ENCODE results near the gene XXYLT1.

XXYLT1 gene

DNA sequence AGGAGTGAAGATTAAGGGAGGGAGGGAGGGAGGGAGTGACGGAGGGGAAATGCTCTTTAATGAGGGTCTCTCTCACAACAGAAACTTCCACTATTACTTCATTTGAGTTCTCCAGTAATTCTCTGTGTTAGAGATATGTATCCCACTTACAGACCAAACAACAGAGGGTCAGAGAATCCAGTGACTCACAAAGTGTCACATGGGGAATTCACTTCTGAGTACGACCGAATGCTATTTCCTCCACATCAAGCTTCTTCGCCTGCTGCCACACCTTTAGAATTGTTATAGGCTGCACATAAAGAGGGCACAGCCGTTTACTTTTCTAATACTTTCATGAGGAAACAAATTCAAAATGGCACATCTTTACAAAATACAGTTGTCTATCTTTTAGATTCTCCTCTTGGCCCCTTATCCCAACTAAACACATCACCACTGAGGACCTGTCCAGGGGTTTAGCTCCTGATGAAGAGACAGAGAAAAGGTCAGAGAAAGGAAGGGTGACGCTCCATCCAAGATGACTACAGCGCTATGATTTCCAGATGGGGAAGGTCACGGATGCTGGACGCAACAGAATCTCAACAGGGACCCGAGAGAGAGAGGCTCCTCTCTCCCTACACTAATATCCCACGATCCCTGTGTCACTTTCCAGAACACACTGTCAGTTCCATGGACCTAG is 119.0 kb downstream of the XXYLT1 start:
- DNase-seq (ENCODE audit: low read depth, low spot score) = no peak

GRCh38 chr3:195151402-195151801 is 119.6 kb downstream of the XXYLT1 start:
- no peak for DNase-seq (ENCODE audit: low read depth, low spot score)

DNA sequence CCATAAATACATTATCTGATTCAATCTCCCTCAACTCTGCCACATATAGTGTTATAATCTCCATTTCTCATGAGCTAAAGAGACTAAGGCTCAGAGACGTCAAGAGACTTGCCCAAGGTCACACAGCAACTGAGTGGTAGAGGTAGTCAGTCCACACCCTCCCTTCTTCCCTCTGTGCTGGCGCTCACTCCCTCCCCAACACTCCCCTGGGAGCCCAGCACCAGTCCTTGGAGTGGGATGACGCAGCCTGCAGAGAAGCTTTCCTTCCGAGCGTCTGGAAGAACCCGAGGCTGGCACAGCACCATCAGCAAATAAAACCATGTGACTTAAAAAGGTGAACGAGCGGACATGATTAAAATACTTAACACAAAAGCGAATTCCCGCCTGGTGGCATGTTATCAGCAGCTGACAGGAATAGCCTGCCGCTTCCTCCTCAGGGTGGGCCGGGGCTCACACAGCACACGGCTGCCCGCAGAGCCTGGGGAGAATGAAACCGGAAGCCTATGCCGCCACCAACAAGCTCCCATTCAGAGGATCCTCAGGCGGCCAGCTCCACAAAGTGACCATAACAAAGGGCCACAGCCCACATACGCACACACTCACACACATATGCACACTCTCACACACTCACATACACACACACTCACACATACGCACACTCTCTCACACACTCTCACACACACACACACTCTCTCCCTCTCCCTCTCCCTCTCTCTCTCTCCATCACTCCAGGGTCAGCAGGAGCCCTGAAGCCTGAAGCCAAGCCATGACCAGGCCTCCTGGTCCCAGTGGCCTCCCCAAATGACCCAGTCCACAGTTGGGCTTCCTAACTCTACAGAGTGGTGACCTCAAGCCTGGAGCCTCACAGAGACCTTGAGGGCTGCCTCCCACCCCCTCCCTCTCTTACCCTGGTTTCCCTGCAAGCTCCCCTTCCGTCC is 120.5 kb downstream of the XXYLT1 start:
- DNase-seq (ENCODE audit: low read depth, low spot score) = no peak

DNA sequence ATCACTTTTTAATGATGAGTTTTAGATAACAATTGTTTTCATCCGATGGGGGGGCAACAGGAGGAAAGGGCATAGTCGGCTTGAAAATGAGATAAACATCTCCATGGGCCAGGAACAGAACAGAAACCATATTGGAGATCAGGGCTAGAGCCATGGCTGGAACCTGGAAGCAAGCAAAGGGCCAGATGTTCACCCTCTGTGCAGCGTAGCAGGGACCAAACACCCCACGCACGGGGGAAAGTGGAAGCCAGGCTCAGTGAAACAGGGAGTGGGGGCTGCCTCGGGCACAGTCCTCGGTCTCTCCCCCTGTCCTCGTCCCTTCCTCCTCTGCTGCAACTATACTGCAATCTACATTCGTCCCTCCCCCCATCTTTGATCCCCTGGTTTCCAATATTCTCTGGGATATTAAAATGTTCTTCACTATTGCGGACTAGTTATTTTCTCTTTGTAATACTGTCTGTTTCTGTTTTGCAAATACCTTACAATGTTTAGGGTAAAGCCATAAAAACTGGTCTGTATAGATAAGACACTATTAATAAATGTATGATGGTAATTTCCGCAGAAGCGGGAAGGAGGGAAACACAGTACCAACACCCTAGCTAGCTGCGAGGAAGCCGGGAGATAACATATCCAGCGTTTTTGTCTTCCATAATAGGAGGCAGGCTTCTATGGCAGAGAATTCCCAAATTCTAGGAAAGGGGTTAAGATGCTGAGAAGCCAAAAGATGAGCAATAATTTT is 121.5 kb downstream of the XXYLT1 start:
- DNase-seq (ENCODE audit: low read depth, low spot score) = no peak

DNA sequence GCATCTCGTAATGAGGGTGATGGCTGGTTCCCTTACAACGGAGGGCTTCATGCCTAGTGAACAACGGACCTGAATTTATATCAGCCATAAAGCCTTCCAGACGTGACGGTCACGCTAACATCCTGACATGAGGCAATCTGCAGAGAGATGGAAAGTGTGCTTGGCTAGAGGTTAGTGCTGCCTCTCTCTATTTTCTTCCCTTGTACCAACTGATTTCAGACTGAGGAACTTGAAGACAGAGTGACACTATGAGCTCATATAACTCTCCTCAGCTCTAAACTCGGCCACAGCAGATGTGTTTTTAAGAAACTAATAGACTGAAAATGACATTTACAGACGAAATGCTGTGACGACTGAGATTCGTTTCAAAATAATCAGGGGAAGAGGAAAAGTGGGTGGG is 122.4 kb downstream of the XXYLT1 start:
- no peak for DNase-seq (ENCODE audit: low read depth, low spot score)

DNA sequence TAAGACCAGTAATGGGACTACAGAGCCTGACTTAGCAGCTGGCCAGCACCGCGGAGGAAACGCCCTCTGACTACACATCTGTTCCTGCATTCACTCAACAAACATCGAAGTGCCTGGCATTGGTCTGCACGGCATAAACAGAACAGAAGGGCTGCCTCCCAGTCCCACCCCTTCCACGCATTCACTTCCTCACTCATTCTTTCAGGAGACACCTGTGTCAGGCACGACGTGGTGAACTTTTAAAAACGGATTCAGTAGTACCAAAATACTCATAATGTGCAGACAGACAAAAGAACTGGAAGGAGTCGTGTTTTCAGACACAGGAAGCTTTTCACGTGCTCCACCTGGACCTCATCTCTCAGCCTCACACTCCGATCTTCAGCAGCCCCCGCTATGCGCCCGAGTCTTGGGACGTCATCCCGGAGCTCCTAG is 123.3 kb downstream of the XXYLT1 start:
- DNase-seq (ENCODE audit: low read depth, low spot score) = no peak

DNA sequence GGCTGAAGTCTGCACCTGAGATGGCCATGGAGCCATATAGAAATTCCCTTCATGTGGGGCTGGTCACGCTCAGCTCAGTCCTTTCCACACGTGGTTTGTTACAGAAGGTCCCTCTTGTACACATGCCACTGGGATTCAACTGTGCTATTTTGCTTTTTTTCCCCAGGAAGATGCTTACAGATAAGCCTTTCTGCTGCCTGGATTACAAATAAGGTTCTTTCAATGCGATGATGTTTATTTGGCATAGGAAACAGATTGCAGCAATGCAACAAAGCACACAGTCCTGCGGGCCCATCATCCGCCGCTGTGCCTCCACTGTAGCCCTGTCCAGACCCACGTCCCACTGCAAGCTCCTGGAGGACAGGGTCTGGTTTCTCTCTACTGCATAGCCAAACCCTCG is 124.8 kb downstream of the XXYLT1 start:
- DNase-seq (ENCODE audit: low read depth, low spot score) = no peak

GRCh38 chr3:195145579-195145978 is 125.4 kb downstream of the XXYLT1 start:
- no peak for DNase-seq (ENCODE audit: low read depth, low spot score)

GRCh38 chr3:195143221-195143620 is 127.7 kb downstream of the XXYLT1 start:
- DNase-seq (ENCODE audit: low read depth, low spot score) = no peak

DNA sequence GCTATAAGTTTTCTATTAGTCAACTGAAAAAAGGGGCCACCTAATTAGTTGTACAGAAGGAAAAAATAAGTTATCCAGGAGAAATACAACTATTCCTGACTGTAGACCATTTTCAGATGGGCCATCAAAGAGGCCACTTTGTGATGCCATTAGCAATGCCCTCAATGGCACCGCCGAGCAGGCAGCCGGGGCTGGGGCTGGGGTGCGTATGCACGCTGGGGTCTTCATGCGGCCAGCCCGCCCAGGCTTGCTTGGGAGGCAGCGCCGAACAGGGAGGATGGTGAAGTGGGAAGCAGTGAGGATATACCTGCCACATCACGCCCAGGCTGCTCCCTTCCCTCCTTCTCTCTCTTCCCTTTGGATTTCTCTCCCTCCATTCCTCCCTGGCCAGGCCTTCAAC is 128.4 kb downstream of the XXYLT1 start:
- DNase-seq (ENCODE audit: low read depth, low spot score) = no peak

- DNase-seq (ENCODE audit: low read depth, low spot score) = no peak
Observed at GRCh38 chr3:195140816-195141793, 129.9 kb downstream of the XXYLT1 start.

- DNase-seq (ENCODE audit: low read depth, low spot score) = no peak
Observed at GRCh38 chr3:195140410-195140809, 130.5 kb downstream of the XXYLT1 start.

GRCh38 chr3:195139876-195140240 is 131.1 kb downstream of the XXYLT1 start:
- no peak for DNase-seq (ENCODE audit: low read depth, low spot score)

- no peak for DNase-seq (ENCODE audit: low read depth, low spot score)
Observed at GRCh38 chr3:195139091-195139875, 131.7 kb downstream of the XXYLT1 start.

- no peak for DNase-seq (ENCODE audit: low read depth, low spot score)
Observed at GRCh38 chr3:195137638-195138588, 133.0 kb downstream of the XXYLT1 start.

GRCh38 chr3:195135917-195136316 is 135.0 kb downstream of the XXYLT1 start:
- DNase-seq (ENCODE audit: low read depth, low spot score) = no peak

GRCh38 chr3:195134431-195134830 is 136.5 kb downstream of the XXYLT1 start:
- no peak for DNase-seq (ENCODE audit: low read depth, low spot score)

GRCh38 chr3:195133462-195133861 is 137.5 kb downstream of the XXYLT1 start:
- DNase-seq (ENCODE audit: low read depth, low spot score) = no peak

DNA sequence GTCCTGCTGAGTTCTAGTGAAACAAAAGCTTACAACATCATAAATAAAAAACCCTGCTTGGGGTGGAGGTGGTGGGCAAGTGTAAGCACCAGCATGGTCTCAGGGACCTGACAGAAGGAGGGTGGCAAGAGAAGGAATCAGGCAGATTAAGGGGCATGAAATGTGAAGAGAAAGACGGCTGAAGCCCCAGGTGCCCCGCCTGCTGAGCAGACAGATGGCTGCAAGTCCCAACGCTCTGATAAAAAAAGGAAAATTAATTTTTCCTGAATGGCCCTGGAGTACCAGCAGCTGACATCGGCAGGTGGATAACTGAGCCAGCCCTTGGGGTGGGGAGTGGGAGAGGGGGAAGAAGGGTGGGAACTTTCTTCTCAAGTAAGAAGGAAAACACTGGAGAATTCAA is 137.9 kb downstream of the XXYLT1 start:
- no peak for DNase-seq (ENCODE audit: low read depth, low spot score)

Measured in smooth muscle cell of the brain vasculature (primary cell).